K562 (cell line): Measurements from ENCODE around the gene DDX20. TPM values are rescaled to one million over a fixed set of nuclear protein-coding genes. Genes with fewer than 3 reads are reported as not detected.

Experiments used
- CC2D1A ChIP-seq: fragments of 450-650 bp; IDR thresholded peaks from 2 replicates; pipeline ENCODE4 v1.6.1; 2017; ENCODE audit warnings: mild to moderate bottlenecking
- CHCHD3 ChIP-seq: fragments of 250-450 bp; sonication (Bioruptor Pico); IDR thresholded peaks from 2 replicates; pipeline ENCODE4 v2.1.2; 2022; ENCODE audit warnings: mild to moderate bottlenecking
- DEAF1 ChIP-seq: fragments of 450-650 bp; formaldehyde crosslinking; IDR thresholded peaks from 2 replicates; pipeline ENCODE4 v1.4.0; 2020; ENCODE audit warnings: mild to moderate bottlenecking, moderate library complexity
- EP400 ChIP-seq: fragments of 450-650 bp; IDR thresholded peaks from 2 replicates; pipeline ENCODE4 v1.6.1; 2017; ENCODE audit warnings: antibody characterized with exemption, mild to moderate bottlenecking, moderate library complexity
- HOXB6 ChIP-seq: fragments of 250-450 bp; sonication (Bioruptor Pico); IDR thresholded peaks from 2 replicates; pipeline ENCODE4 v1.5.1; 2022; ENCODE audit warnings: mild to moderate bottlenecking, borderline replicate concordance
- JUND ChIP-seq, 2 experiments: IDR thresholded peaks; 2 replicates in 1 of 2; 3 replicates in 1 of 2; pipeline ENCODE4 v1.6.1; 2011; ENCODE audit warnings: borderline replicate concordance in 2 of 2, low read depth in 2 of 2, low read length in 2 of 2, improper control_type of control experiment in 1 of 2, missing biosample characterization in 1 of 2, missing genetic modification characterization in 1 of 2, missing genetic modification reagents in 1 of 2
- KLF16 ChIP-seq: IDR thresholded peaks from 2 replicates; pipeline ENCODE4 v1.6.1; 2016; ENCODE audit warnings: antibody characterized with exemption
- PHTF2 ChIP-seq: fragments of 250-450 bp; sonication (Bioruptor Pico); IDR thresholded peaks from 2 replicates; pipeline ENCODE4 v1.5.0; 2021; ENCODE audit warnings: mild to moderate bottlenecking
- POLR2AphosphoS2 ChIP-seq: IDR thresholded peaks from 2 replicates; pipeline ENCODE4 v1.6.1; 2012; ENCODE audit warnings: low read length, improper control_type of control experiment
- POLR2G ChIP-seq: fragments of 200-400 bp; formaldehyde crosslinking; IDR thresholded peaks from 2 replicates; pipeline ENCODE4 v1.6.1; 2017; ENCODE audit warnings: low read depth, mild to moderate bottlenecking, antibody characterized with exemption, low read length, moderate library complexity
- RAD21 ChIP-seq, 2 experiments: fragments of 250-450 bp in 1 of 2; fragments of 450-650 bp in 1 of 2; sonication (Bioruptor Pico) in 1 of 2; formaldehyde crosslinking in 1 of 2; IDR thresholded peaks in 1 of 2; conservative IDR thresholded peaks in 1 of 2; 2 replicates each; pipeline versions ENCODE4 v1.4.0 to v1.8.0; 2020 to 2022; ENCODE audit warnings: mild to moderate bottlenecking in 2 of 2, moderate library complexity in 1 of 2
- RCOR1 ChIP-seq, 2 experiments: IDR thresholded peaks; 2 replicates each; pipeline ENCODE4 v1.6.1; 2012; ENCODE audit warnings: low read depth in 2 of 2, low read length in 2 of 2, borderline replicate concordance in 1 of 2, improper control_type of control experiment in 1 of 2
- SMC3 ChIP-seq: conservative IDR thresholded peaks from 2 replicates; pipeline ENCODE4 v1.6.1; 2011; ENCODE audit warnings: low read depth, low read length, improper control_type of control experiment; ENCODE audit not compliant: insufficient read depth
- ZNF707 ChIP-seq: fragments of 250-450 bp; sonication (Bioruptor Pico); conservative IDR thresholded peaks from 2 replicates; pipeline ENCODE4 v1.8.0; 2022; ENCODE audit warnings: inconsistent platforms, mild to moderate bottlenecking, moderate library complexity
- polyA plus RNA-seq, 8 experiments: library from polyadenylated mRNA; depleted of rRNA in 4 of 8; stranded (reverse) in 5 of 8; unstranded in 3 of 8; fragments of >200 nt; fragmentation: Nextera tagmentation in 2 of 8; fragmentation: Illumina TruSeq in 1 of 8; extraction: Ambion mirVana in 2 of 8; extraction: Trizol in 1 of 8; gene quantifications; 2 replicates each; pipeline versions ENCODE4 v1.2.1 to v1.2.3, GENCODE V29; 2011 to 2014; ENCODE audit warnings: inconsistent platforms in 1 of 8, missing spikeins in 1 of 8
- total RNA-seq, 7 experiments: library from RNA; depleted of rRNA in 6 of 7; stranded (reverse); fragments of >200 nt in 6 of 7; fragmentation: Illumina TruSeq in 2 of 7; extraction: Trizol in 2 of 7; gene quantifications; 2 replicates each; pipeline versions ENCODE4 v1.2.1 to v1.2.3, GENCODE V29; 2011 to 2021; ENCODE audit warnings: low replicate concordance in 1 of 7
- TF ChIP-seq, protein P1 (sequence below): sonication (generic); formaldehyde crosslinking; IDR thresholded peaks from 2 replicates; pipeline ENCODE4 v1.5.0; 2020; ENCODE audit warnings: missing genetic modification reagents
- TF ChIP-seq, protein P2 (sequence below), 2 experiments: fragments of 450-650 bp; formaldehyde crosslinking in 1 of 2; IDR thresholded peaks; 2 replicates each; pipeline versions ENCODE4 v1.4.0 to v1.6.1; 2014 to 2020; ENCODE audit warnings: mild to moderate bottlenecking in 2 of 2, borderline replicate concordance in 1 of 2, low read depth in 1 of 2

The DDX20 gene
- total and polyA plus RNA-seq, 9 of the 15 experiments (the other 6 are each of a cell fraction or from before 2014, with no cell fraction given) = 8.3 to 33.4 (median 24.5) TPM

GRCh38 chr1:111769517-111770146 lies 13.9 kb downstream of the DDX20 start (continued):
- peak; percentile 85; the same call in 1 of the 2 replicates for TF ChIP-seq DEAF1 (CRISPR knock-in tag)
- TF ChIP-seq, protein P1, sequence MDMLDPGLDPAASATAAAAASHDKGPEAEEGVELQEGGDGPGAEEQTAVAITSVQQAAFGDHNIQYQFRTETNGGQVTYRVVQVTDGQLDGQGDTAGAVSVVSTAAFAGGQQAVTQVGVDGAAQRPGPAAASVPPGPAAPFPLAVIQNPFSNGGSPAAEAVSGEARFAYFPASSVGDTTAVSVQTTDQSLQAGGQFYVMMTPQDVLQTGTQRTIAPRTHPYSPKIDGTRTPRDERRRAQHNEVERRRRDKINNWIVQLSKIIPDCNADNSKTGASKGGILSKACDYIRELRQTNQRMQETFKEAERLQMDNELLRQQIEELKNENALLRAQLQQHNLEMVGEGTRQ = no peak
- TF ChIP-seq CC2D1A = 0 out of 2 replicates have a peak, but pooled peaks have one; percentile 20
- TF ChIP-seq ZNF707 = no peak
- TF ChIP-seq HOXB6 = no peak
- 0 out of 2 replicates have a peak, but pooled peaks have one; percentile 13 for TF ChIP-seq JUND (IDR thresholded peaks at IDR 0.05; ENCODE audit: borderline replicate concordance, low read depth, low read length)
- no peak for TF ChIP-seq JUND (tag; IDR thresholded peaks at IDR 0.05; ENCODE audit: borderline replicate concordance, low read depth, low read length)
- TF ChIP-seq RCOR1 (IDR thresholded peaks at IDR 0.05; ENCODE audit: borderline replicate concordance in 1 of 2, low read depth in 2 of 2, low read length in 2 of 2) = peak in 1 of 2 experiments; percentile 44; a peak in 1 of 4 replicates
- TF ChIP-seq CHCHD3 (CRISPR knock-in tag) = no peak
- TF ChIP-seq KLF16 = 0 out of 2 replicates have a peak, but pooled peaks have one; percentile 26
- 0 out of 2 replicates have a peak, but pooled peaks have one; percentile 2 for TF ChIP-seq EP400
- no peak for TF ChIP-seq PHTF2 (CRISPR knock-in tag)
- TF ChIP-seq SMC3 = peak; percentile 78
- TF ChIP-seq RAD21 (CRISPR knock-in tag; conservative IDR thresholded peaks at IDR 0.05 in 1 of 2, IDR thresholded peaks at IDR 0.05 in 1 of 2) = peak; percentile 94 to 95
- TF ChIP-seq POLR2AphosphoS2 = peak; percentile 83
- TF ChIP-seq, protein P2, sequence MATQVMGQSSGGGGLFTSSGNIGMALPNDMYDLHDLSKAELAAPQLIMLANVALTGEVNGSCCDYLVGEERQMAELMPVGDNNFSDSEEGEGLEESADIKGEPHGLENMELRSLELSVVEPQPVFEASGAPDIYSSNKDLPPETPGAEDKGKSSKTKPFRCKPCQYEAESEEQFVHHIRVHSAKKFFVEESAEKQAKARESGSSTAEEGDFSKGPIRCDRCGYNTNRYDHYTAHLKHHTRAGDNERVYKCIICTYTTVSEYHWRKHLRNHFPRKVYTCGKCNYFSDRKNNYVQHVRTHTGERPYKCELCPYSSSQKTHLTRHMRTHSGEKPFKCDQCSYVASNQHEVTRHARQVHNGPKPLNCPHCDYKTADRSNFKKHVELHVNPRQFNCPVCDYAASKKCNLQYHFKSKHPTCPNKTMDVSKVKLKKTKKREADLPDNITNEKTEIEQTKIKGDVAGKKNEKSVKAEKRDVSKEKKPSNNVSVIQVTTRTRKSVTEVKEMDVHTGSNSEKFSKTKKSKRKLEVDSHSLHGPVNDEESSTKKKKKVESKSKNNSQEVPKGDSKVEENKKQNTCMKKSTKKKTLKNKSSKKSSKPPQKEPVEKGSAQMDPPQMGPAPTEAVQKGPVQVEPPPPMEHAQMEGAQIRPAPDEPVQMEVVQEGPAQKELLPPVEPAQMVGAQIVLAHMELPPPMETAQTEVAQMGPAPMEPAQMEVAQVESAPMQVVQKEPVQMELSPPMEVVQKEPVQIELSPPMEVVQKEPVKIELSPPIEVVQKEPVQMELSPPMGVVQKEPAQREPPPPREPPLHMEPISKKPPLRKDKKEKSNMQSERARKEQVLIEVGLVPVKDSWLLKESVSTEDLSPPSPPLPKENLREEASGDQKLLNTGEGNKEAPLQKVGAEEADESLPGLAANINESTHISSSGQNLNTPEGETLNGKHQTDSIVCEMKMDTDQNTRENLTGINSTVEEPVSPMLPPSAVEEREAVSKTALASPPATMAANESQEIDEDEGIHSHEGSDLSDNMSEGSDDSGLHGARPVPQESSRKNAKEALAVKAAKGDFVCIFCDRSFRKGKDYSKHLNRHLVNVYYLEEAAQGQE (IDR thresholded peaks at IDR 0.05; ENCODE audit: borderline replicate concordance) = peak; percentile 83
- TF ChIP-seq, protein P2 (CRISPR knock-in tag; IDR thresholded peaks at IDR 0.05; ENCODE audit: low read depth) = no peak
- TF ChIP-seq POLR2G = no peak
